Measurements from ENCODE around the gene RELCH. TPM values are rescaled to one million over a fixed set of nuclear protein-coding genes. Genes with fewer than 3 reads are reported as not detected.

Gene RELCH
- total and polyA plus RNA-seq, 10 of the 15 experiments (the other 5 are each of a cell fraction or from before 2014, with no cell fraction given): 3.1 to 23.6 (median 14.5) TPM

- TF ChIP-seq E4F1 (IDR thresholded peaks at IDR 0.05; ENCODE audit: borderline replicate concordance, partially characterized antibody): no peak
- TF ChIP-seq, protein P1, sequence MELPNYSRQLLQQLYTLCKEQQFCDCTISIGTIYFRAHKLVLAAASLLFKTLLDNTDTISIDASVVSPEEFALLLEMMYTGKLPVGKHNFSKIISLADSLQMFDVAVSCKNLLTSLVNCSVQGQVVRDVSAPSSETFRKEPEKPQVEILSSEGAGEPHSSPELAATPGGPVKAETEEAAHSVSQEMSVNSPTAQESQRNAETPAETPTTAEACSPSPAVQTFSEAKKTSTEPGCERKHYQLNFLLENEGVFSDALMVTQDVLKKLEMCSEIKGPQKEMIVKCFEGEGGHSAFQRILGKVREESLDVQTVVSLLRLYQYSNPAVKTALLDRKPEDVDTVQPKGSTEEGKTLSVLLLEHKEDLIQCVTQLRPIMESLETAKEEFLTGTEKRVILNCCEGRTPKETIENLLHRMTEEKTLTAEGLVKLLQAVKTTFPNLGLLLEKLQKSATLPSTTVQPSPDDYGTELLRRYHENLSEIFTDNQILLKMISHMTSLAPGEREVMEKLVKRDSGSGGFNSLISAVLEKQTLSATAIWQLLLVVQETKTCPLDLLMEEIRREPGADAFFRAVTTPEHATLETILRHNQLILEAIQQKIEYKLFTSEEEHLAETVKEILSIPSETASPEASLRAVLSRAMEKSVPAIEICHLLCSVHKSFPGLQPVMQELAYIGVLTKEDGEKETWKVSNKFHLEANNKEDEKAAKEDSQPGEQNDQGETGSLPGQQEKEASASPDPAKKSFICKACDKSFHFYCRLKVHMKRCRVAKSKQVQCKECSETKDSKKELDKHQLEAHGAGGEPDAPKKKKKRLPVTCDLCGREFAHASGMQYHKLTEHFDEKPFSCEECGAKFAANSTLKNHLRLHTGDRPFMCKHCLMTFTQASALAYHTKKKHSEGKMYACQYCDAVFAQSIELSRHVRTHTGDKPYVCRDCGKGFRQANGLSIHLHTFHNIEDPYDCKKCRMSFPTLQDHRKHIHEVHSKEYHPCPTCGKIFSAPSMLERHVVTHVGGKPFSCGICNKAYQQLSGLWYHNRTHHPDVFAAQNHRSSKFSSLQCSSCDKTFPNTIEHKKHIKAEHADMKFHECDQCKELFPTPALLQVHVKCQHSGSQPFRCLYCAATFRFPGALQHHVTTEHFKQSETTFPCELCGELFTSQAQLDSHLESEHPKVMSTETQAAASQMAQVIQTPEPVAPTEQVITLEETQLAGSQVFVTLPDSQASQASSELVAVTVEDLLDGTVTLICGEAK (IDR thresholded peaks at IDR 0.05; ENCODE audit: borderline replicate concordance): no peak
- peak; percentile 65 to 74 (median 72) for TF ChIP-seq CTCF (IDR thresholded peaks at IDR 0.05 in 2 of 3, conservative IDR thresholded peaks at IDR 0.05 in 1 of 3; ENCODE audit: control insufficient read depth in 2 of 3, extremely low read depth in 1 of 3, insufficient read depth in 1 of 3, low read depth in 3 of 3, low read length in 3 of 3)
- peak; percentile 29; the same call in 1 of the 2 replicates for TF ChIP-seq ZNF384 (IDR thresholded peaks at IDR 0.05; ENCODE audit: borderline replicate concordance, low read depth, low read length)
These were observed 62.5 kb downstream of the RELCH start (continued) for GRCh38 chr18:62249478-62250097.
